Hepatocyte (in vitro differentiated cells): ENCODE measurements around the gene TMEM141. TPM values are rescaled to one million over a fixed set of nuclear protein-coding genes. Genes with fewer than 3 reads are reported as not detected.

Experiments used
- DNase-seq: peaks from one replicate; pipeline ENCODE4 v3.0.0-alpha.2; 2016; ENCODE audit warnings: low spot score
- H2AFZ ChIP-seq: fragments of 200-600 bp; sonication (generic); 2 replicates; pipeline ENCODE4 v1.6.0; 2016; ENCODE audit warnings: antibody characterized with exemption, mild to moderate bottlenecking
- H3K27ac ChIP-seq: fragments of 200-600 bp; sonication (generic); 2 replicates; pipeline ENCODE4 v1.5.1; 2016; ENCODE audit warnings: mild to moderate bottlenecking
- H3K27me3 ChIP-seq: fragments of 200-600 bp; sonication (generic); 2 replicates; pipeline ENCODE4 v1.6.1; 2016
- H3K36me3 ChIP-seq: fragments of 200-600 bp; sonication (generic); replicated peaks from 2 replicates; pipeline ENCODE4 v1.5.1; 2016; ENCODE audit warnings: low read depth; ENCODE audit not compliant: insufficient read depth
- H3K4me1 ChIP-seq: fragments of 200-600 bp; sonication (generic); 2 replicates; pipeline ENCODE4 v1.5.1; 2016; ENCODE audit warnings: mild to moderate bottlenecking, moderate library complexity; ENCODE audit not compliant: insufficient read depth
- H3K4me2 ChIP-seq: fragments of 200-600 bp; sonication (generic); 2 replicates; pipeline ENCODE4 v1.6.0; 2016
- H3K4me3 ChIP-seq: fragments of 200-600 bp; sonication (generic); 2 replicates; pipeline ENCODE4 v1.5.1; 2016; ENCODE audit warnings: mild to moderate bottlenecking
- H3K79me2 ChIP-seq: fragments of 200-600 bp; sonication (generic); 2 replicates; pipeline ENCODE4 v1.6.0; 2017; ENCODE audit warnings: mild to moderate bottlenecking
- H3K9me2 ChIP-seq: fragments of 200-600 bp; sonication (generic); replicated peaks from 2 replicates; pipeline ENCODE4 v1.6.0; 2017; ENCODE audit warnings: mild to moderate bottlenecking; ENCODE audit not compliant: insufficient read depth
- H3K9me3 ChIP-seq: fragments of 200-600 bp; sonication (generic); 2 replicates; pipeline ENCODE4 v1.5.1; 2016; ENCODE audit warnings: low read depth, mild to moderate bottlenecking
- H4K20me1 ChIP-seq: fragments of 200-600 bp; sonication (generic); 2 replicates; pipeline ENCODE4 v1.6.0; 2016; ENCODE audit warnings: mild to moderate bottlenecking; ENCODE audit not compliant: insufficient read depth, poor library complexity, severe bottlenecking
- CTCF ChIP-seq: fragments of 200-600 bp; sonication (generic); IDR thresholded peaks from 2 replicates; pipeline ENCODE4 v1.5.1; 2016; ENCODE audit warnings: antibody characterized with exemption, mild to moderate bottlenecking; ENCODE audit not compliant: poor library complexity
- EZH2 ChIP-seq: fragments of 200-600 bp; sonication (generic); IDR thresholded peaks from 2 replicates; pipeline ENCODE4 v1.6.1; 2016; ENCODE audit warnings: antibody characterized with exemption, mild to moderate bottlenecking, borderline replicate concordance
- EZH2phosphoT487 ChIP-seq: fragments of 200-600 bp; sonication (generic); IDR thresholded peaks from one replicate; pipeline ENCODE4 v1.6.1; 2018; ENCODE audit warnings: antibody characterized with exemption, mild to moderate bottlenecking, low read depth, moderate library complexity; ENCODE audit not compliant: unreplicated experiment, severe bottlenecking
- WGBS: methylation state at CpG from one replicate; pipeline ENCODE4 v1.1.6; 2016; ENCODE audit warnings: low lambda C conversion rate; ENCODE audit errors: missing lambda C conversion rate; 5-methylcytosine and 5-hydroxymethylcytosine counted together
- polyA plus RNA-seq: library from polyadenylated mRNA; unstranded; fragments of >200 nt; fragmentation: Nextera tagmentation; extraction: Ambion mirVana; gene quantifications from 2 replicates; pipeline ENCODE4 v1.2.1, GENCODE V29; 2016
- total RNA-seq: library from RNA; depleted of rRNA; stranded (reverse); fragments of >200 nt; gene quantifications from 2 replicates; pipeline ENCODE4 v1.2.3, GENCODE V29; 2014

Gene TMEM141
- total and polyA plus RNA-seq, 2 experiments from 2014 or later, result 230 to 385 TPM

GRCh38 chr9:136838314-136839228 is 47.4 kb downstream of the TMEM141 start:
- H3K9me3 ChIP-seq, result no peaks in the 10 kb centered on the region
- WGBS, result 95% methylated on average over 26 of the region's 29 CpGs

GRCh38 chr9:136839229-136840139 is 48.3 kb downstream of the TMEM141 start:
- H3K4me3 ChIP-seq, result no peak overlapping the region
- WGBS, result 89% methylated on average over 35 of the region's 36 CpGs
- no peak for DNase-seq

More at GRCh38 chr9:136838314-136839228, 47.4 kb downstream of the TMEM141 start:
- no peak overlapping the region for H2AFZ ChIP-seq
- no peak overlapping the region for H3K27ac ChIP-seq
- no peaks in the 10 kb centered on the region for H3K79me2 ChIP-seq
- no peak for TF ChIP-seq EZH2phosphoT487
- no peak for TF ChIP-seq CTCF
- no peak for TF ChIP-seq EZH2
- peaks cover 37% of the 10 kb centered on the region for H3K4me1 ChIP-seq
- H3K4me3 ChIP-seq, result no peak overlapping the region
- H3K27me3 ChIP-seq, result no peaks in the 10 kb centered on the region
- H3K36me3 ChIP-seq, result no peaks in the 10 kb centered on the region
- no peak overlapping the region for H3K4me2 ChIP-seq
- no peak for DNase-seq
- no peaks in the 10 kb centered on the region for H3K9me2 ChIP-seq
- peaks cover 5% of the 10 kb centered on the region for H4K20me1 ChIP-seq

More at GRCh38 chr9:136839229-136840139, 48.3 kb downstream of the TMEM141 start:
- Histone ChIP-seq H3K27ac (peak overlapping the region; percentile 84), H4K20me1 (peaks cover 5% of the 10 kb centered on the region), H3K9me3 (no peaks in the 10 kb centered on the region), H3K9me2 (no peaks in the 10 kb centered on the region), H3K27me3 (no peaks in the 10 kb centered on the region), H3K36me3 (no peaks in the 10 kb centered on the region), H3K4me1 (peaks cover 37% of the 10 kb centered on the region), H2AFZ (no peak overlapping the region), H3K4me2 (no peak overlapping the region), H3K79me2 (no peaks in the 10 kb centered on the region)
- TF ChIP-seq CTCF (no peak), EZH2phosphoT487 (no peak), EZH2 (no peak)
